GM23338 (cell line): Measurements from ENCODE around the gene UIMC1. TPM values are rescaled to one million over a fixed set of nuclear protein-coding genes. Genes with fewer than 3 reads are reported as not detected.

Experiments used
- ATAC-seq: fragments of 200-7000 bp; cut with Tn5 transposase; 3 replicates; pipeline ENCODE4 v1.9.1; 2020
- DNase-seq: peaks from one replicate; pipeline ENCODE4 v3.0.0-alpha.2; 2015; ENCODE audit warnings: low spot score
- H2AFZ ChIP-seq: fragments of 200-600 bp; sonication (generic); 2 replicates; pipeline ENCODE4 v1.8.0; 2016; ENCODE audit warnings: antibody characterized with exemption, mild to moderate bottlenecking, moderate library complexity
- H3F3A ChIP-seq: fragments of 200-600 bp; sonication (generic); replicated peaks from 2 replicates; pipeline ENCODE4 v1.8.0; 2017; ENCODE audit warnings: antibody characterized with exemption, mixed run types, low read depth
- H3K27ac ChIP-seq: fragments of 200-600 bp; sonication (generic); 2 replicates; pipeline ENCODE4 v1.6.1; 2016; ENCODE audit warnings: low read depth
- H3K27me3 ChIP-seq: fragments of 200-600 bp; sonication (generic); 2 replicates; pipeline ENCODE4 v1.8.0; 2016; ENCODE audit warnings: mild to moderate bottlenecking, mixed run types, moderate library complexity; ENCODE audit not compliant: insufficient read depth
- H3K36me3 ChIP-seq: fragments of 200-600 bp; sonication (generic); 2 replicates; pipeline ENCODE4 v1.8.0; 2016; ENCODE audit warnings: mild to moderate bottlenecking; ENCODE audit not compliant: insufficient read depth
- H3K4me1 ChIP-seq: fragments of 200-600 bp; sonication (generic); 2 replicates; pipeline ENCODE4 v1.8.0; 2016; ENCODE audit warnings: mild to moderate bottlenecking, moderate library complexity; ENCODE audit not compliant: insufficient read depth
- H3K4me2 ChIP-seq: fragments of 200-600 bp; sonication (generic); 2 replicates; pipeline ENCODE4 v1.7.1; 2017; ENCODE audit warnings: mixed run types
- H3K4me3 ChIP-seq: fragments of 200-600 bp; sonication (generic); 2 replicates; pipeline ENCODE4 v1.6.1; 2016; ENCODE audit warnings: mixed run types
- H3K79me2 ChIP-seq: fragments of 200-600 bp; sonication (generic); replicated peaks from 2 replicates; pipeline ENCODE4 v1.8.0; 2017; ENCODE audit warnings: mild to moderate bottlenecking; ENCODE audit not compliant: insufficient read depth
- H3K9me2 ChIP-seq: fragments of 200-600 bp; sonication (generic); 2 replicates; pipeline ENCODE4 v1.8.0; 2017; ENCODE audit not compliant: insufficient read depth
- H4K20me1 ChIP-seq: fragments of 200-600 bp; sonication (generic); replicated peaks from 2 replicates; pipeline ENCODE4 v1.8.0; 2017; ENCODE audit warnings: mild to moderate bottlenecking; ENCODE audit not compliant: insufficient read depth
- H3K27ac Mint-ChIP-seq: 2 replicates; pipeline ENCODE4 v1.8.0; 2020; ENCODE audit warnings: inconsistent platforms, mild to moderate bottlenecking, moderate library complexity, mixed read lengths
- H3K27me3 Mint-ChIP-seq: 3 replicates; pipeline ENCODE4 v1.8.0; 2022; ENCODE audit warnings: low read depth, mild to moderate bottlenecking, moderate library complexity, mixed read lengths, inconsistent platforms; ENCODE audit not compliant: insufficient read depth, poor library complexity
- H3K36me3 Mint-ChIP-seq: 3 replicates; pipeline ENCODE4 v1.8.0; 2021; ENCODE audit warnings: low read depth, mild to moderate bottlenecking, inconsistent platforms, moderate library complexity, mixed read lengths
- H3K4me1 Mint-ChIP-seq: 3 replicates; pipeline ENCODE4 v1.8.0; 2020; ENCODE audit warnings: mild to moderate bottlenecking, inconsistent platforms, mixed read lengths
- H3K4me3 Mint-ChIP-seq: 3 replicates; pipeline ENCODE4 v1.8.0; 2021; ENCODE audit warnings: moderate library complexity, mild to moderate bottlenecking, inconsistent platforms, mixed read lengths
- H3K9me3 Mint-ChIP-seq: 3 replicates; pipeline ENCODE4 v1.8.0; 2020; ENCODE audit warnings: moderate library complexity, mild to moderate bottlenecking, inconsistent platforms, mixed read lengths
- JUNB ChIP-seq: IDR thresholded peaks from one replicate; pipeline ENCODE4 v1.6.1; 2016; ENCODE audit warnings: antibody characterized with exemption; ENCODE audit not compliant: unreplicated experiment
- ZNF331 ChIP-seq: fragments of 250-450 bp; sonication (Bioruptor Pico); IDR thresholded peaks from 2 replicates; pipeline ENCODE4 v1.5.0; 2020; ENCODE audit warnings: low read depth, mild to moderate bottlenecking, moderate library complexity
- polyA plus RNA-seq: library from polyadenylated mRNA; unstranded; fragments of >200 nt; fragmentation: Nextera tagmentation; extraction: Ambion mirVana; gene quantifications from 2 replicates; pipeline ENCODE4 v1.2.1, GENCODE V29; 2016
- total RNA-seq: library from RNA; depleted of rRNA; stranded (reverse); fragments of >200 nt; shearing (Covaris generic); gene quantifications from 2 replicates; pipeline ENCODE4 v1.2.3, GENCODE V29; 2014
- TF ChIP-seq, protein P1 (sequence below), 2 experiments: fragments of 200-600 bp in 1 of 2; sonication (generic) in 1 of 2; conservative IDR thresholded peaks; 2 replicates each; pipeline versions ENCODE4 v1.5.1 to v1.6.1; 2016 to 2017; ENCODE audit warnings: antibody characterized with exemption in 2 of 2, low read depth in 2 of 2, mild to moderate bottlenecking in 2 of 2, moderate library complexity in 1 of 2
- TF ChIP-seq, protein P2 (sequence below): fragments of 250-450 bp; sonication (Bioruptor Pico); IDR thresholded peaks from 2 replicates; pipeline ENCODE4 v1.5.0; 2020; ENCODE audit warnings: mild to moderate bottlenecking, moderate library complexity

UIMC1 gene
- total and polyA plus RNA-seq, 2 experiments from 2014 or later: 36.4 to 40.1 TPM

DNA sequence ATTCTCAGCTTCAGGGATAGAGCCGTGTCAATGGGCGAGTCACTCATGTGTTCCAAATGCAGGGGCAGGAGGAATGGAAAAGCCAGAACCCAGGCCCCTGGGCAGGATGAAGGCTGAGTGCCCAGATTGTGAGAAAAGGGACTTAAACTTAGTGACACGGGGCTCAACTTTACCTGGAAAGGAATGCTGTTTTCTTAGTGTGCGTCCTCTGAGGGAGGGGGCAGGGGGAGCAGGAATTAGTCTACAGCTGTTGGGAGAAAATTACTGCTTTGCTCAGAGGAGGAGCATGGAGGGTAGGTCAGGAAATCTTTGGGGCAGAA is 122.0 kb downstream of the UIMC1 start:
- H3K79me2 ChIP-seq: no peaks in the 10 kb centered on the region
- Mint-ChIP-seq H3K27ac (no peak overlapping the region), H3K36me3 (no peaks in the 10 kb centered on the region), H3K4me3 (no peak overlapping the region), H3K27me3 (peaks cover 8% of the 10 kb centered on the region), H3K4me1 (peaks cover 9% of the 10 kb centered on the region; the same call in 1 of the 3 replicates), H3K9me3 (no peaks in the 10 kb centered on the region)
- H3K4me3 ChIP-seq: no peak overlapping the region
- H3K4me1 ChIP-seq: no peaks in the 10 kb centered on the region
- ATAC-seq: no peak
- H2AFZ ChIP-seq: no peak overlapping the region
- no peak for TF ChIP-seq JUNB
- TF ChIP-seq, protein P1, sequence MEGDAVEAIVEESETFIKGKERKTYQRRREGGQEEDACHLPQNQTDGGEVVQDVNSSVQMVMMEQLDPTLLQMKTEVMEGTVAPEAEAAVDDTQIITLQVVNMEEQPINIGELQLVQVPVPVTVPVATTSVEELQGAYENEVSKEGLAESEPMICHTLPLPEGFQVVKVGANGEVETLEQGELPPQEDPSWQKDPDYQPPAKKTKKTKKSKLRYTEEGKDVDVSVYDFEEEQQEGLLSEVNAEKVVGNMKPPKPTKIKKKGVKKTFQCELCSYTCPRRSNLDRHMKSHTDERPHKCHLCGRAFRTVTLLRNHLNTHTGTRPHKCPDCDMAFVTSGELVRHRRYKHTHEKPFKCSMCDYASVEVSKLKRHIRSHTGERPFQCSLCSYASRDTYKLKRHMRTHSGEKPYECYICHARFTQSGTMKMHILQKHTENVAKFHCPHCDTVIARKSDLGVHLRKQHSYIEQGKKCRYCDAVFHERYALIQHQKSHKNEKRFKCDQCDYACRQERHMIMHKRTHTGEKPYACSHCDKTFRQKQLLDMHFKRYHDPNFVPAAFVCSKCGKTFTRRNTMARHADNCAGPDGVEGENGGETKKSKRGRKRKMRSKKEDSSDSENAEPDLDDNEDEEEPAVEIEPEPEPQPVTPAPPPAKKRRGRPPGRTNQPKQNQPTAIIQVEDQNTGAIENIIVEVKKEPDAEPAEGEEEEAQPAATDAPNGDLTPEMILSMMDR (conservative IDR thresholded peaks at IDR 0.05; ENCODE audit: low read depth in 2 of 2): no peak
- no peak for TF ChIP-seq ZNF331
- TF ChIP-seq, protein P2, sequence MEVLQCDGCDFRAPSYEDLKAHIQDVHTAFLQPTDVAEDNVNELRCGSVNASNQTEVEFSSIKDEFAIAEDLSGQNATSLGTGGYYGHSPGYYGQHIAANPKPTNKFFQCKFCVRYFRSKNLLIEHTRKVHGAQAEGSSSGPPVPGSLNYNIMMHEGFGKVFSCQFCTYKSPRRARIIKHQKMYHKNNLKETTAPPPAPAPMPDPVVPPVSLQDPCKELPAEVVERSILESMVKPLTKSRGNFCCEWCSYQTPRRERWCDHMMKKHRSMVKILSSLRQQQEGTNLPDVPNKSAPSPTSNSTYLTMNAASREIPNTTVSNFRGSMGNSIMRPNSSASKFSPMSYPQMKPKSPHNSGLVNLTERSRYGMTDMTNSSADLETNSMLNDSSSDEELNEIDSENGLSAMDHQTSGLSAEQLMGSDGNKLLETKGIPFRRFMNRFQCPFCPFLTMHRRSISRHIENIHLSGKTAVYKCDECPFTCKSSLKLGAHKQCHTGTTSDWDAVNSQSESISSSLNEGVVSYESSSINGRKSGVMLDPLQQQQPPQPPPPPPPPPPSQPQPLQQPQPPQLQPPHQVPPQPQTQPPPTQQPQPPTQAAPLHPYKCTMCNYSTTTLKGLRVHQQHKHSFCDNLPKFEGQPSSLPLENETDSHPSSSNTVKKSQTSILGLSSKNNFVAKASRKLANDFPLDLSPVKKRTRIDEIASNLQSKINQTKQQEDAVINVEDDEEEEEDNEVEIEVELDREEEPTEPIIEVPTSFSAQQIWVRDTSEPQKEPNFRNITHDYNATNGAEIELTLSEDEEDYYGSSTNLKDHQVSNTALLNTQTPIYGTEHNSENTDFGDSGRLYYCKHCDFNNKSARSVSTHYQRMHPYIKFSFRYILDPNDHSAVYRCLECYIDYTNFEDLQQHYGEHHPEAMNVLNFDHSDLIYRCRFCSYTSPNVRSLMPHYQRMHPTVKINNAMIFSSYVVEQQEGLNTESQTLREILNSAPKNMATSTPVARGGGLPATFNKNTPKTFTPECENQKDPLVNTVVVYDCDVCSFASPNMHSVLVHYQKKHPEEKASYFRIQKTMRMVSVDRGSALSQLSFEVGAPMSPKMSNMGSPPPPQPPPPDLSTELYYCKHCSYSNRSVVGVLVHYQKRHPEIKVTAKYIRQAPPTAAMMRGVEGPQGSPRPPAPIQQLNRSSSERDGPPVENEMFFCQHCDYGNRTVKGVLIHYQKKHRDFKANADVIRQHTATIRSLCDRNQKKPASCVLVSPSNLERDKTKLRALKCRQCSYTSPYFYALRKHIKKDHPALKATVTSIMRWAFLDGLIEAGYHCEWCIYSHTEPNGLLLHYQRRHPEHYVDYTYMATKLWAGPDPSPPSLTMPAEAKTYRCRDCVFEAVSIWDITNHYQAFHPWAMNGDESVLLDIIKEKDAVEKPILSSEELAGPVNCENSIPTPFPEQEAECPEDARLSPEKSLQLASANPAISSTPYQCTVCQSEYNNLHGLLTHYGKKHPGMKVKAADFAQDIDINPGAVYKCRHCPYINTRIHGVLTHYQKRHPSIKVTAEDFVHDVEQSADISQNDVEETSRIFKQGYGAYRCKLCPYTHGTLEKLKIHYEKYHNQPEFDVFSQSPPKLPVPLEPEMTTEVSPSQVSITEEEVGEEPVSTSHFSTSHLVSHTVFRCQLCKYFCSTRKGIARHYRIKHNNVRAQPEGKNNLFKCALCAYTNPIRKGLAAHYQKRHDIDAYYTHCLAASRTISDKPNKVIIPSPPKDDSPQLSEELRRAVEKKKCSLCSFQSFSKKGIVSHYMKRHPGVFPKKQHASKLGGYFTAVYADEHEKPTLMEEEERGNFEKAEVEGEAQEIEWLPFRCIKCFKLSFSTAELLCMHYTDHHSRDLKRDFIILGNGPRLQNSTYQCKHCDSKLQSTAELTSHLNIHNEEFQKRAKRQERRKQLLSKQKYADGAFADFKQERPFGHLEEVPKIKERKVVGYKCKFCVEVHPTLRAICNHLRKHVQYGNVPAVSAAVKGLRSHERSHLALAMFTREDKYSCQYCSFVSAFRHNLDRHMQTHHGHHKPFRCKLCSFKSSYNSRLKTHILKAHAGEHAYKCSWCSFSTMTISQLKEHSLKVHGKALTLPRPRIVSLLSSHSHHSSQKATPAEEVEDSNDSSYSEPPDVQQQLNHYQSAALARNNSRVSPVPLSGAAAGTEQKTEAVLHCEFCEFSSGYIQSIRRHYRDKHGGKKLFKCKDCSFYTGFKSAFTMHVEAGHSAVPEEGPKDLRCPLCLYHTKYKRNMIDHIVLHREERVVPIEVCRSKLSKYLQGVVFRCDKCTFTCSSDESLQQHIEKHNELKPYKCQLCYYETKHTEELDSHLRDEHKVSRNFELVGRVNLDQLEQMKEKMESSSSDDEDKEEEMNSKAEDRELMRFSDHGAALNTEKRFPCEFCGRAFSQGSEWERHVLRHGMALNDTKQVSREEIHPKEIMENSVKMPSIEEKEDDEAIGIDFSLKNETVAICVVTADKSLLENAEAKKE: no peak
- no peaks in the 10 kb centered on the region for H4K20me1 ChIP-seq
- no peaks in the 10 kb centered on the region for H3K9me2 ChIP-seq
- H3K27ac ChIP-seq: no peak overlapping the region
- no peaks in the 10 kb centered on the region for H3F3A ChIP-seq
- no peaks in the 10 kb centered on the region for H3K27me3 ChIP-seq
- H3K4me2 ChIP-seq: no peak overlapping the region
- no peaks in the 10 kb centered on the region for H3K36me3 ChIP-seq
- DNase-seq: no peak
